Ureter (tissue), 1 donor: ENCODE measurements around the gene GNAZ. TPM values are rescaled to one million over a fixed set of nuclear protein-coding genes. Genes with fewer than 3 reads are reported as not detected.
A peak's percentile ranks its signal among the peaks of the same experiment; 100 is the strongest.

Source experiments
- DNase-seq: peaks from one replicate; pipeline ENCODE4 v3.0.0-alpha.2; 2020; ENCODE audit warnings: low spot score
- total RNA-seq: library from RNA; stranded (reverse); gene quantifications from one replicate; pipeline ENCODE4 v1.2.4, GENCODE V29; 2023
- donor health status: DM: yes; HTN: yes; CAD: no.

The GNAZ gene
- total RNA-seq, 1 donor from 2014 or later: 10.7 TPM

DNA sequence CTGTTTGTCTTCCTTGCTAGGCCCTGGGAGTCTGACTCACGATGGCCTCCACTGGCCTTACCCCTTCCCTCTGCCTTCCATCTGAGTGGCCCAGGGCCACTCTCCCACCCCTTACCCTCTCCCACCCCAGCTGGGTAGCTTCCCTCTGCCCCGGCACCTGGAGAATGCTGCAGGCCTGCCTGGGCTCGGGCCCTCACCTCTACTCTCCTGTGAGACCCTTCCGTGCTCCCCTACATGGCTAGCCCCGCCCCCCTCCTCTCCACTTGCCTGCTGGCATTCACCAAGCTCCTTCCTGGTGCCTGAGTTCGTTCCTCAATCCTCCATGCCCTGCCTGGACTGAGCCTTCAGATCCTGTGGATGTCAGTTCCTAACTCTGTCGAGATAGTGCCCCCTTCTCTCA is 83.7 kb downstream of the GNAZ start:
- DNase-seq: no peak

DNA sequence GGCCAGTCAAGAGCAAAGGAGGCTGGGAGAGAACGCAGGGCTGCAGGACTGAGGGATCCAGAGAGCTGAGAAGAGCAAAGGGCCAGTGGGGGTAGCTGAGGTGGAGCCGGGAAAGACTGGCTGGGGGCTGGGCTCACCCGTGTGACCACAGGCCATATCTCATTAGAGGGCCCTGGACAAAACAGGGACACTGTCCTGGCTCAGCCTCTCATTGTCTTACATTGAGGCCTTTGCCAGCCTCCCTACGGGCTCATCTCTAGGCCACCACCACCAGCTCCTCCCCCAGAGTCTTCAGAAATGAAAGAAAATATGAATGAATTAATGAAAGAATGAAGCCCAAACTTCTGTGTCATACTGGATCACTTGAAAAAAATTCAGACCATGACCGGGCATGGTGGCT is 84.1 kb downstream of the GNAZ start:
- DNase-seq: no peak

- no peak for DNase-seq
Observed at GRCh38 chr22:23155143-23155542, 84.8 kb downstream of the GNAZ start.

GRCh38 chr22:23155831-23156230 is 85.5 kb downstream of the GNAZ start:
- no peak for DNase-seq

DNA sequence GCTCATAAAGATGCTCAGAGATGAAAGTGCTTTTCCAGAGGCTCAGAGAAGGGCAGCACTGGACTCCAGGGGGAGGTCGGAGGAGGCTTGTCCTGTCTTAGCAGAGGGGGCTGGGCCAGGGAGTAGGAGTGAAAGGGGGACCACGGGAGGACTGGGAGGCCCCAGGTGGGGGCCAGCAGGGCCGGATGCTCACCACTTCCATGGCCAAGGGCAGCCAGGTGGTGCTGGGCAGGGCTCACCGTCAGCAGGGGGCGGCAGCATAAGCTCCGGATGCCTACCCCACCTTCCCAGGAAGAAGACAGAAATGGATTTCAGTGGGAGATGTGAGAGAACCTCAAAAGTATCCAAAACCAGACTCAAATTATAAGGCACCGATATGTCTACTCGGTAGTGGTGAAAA is 86.0 kb downstream of the GNAZ start:
- no peak for DNase-seq

DNA sequence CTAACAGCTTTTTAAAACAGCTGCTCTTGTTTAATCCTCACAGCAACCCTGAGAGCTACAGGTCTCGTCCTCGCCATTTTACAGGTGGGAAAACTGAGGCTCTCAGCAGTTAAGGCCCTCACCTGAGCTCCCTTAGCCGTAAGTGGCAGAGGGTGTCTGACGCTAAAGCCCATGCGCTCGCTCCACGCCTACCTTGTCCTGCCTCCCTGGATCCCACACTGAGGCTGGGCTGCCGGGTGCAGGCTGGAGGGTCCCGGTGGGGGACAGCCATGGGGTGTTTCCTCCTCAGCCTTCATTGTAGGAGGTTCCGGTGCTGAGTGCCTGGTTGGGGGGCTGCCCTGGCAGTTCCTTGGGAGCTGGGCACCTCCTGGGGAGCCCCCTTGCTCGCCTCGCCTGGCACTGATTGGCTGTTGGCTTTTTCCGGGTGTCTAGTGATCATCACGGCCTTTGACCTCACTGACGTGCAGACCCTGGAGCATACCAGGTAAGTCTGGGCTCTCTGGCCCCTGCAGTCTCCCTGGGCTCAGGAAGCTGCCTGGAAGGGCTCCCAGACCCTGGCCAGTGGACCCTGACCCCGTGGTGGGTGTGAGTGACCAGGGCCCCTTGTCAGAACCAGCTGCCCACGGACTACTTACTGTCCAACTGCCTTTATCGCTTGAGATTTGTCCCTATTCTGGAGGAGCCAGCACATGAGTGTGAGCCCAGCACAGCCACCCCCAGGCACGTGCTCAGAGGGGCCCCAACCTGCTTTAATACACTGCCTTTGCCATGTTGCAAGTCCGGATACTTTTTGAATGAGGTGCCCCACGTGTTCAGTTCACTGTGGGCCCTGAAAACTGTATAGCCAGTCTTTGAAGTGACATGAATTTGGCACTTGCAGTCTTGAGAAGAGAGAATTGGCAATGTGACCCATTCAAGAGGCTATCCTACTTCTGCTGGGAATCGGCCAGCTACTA is 87.5 kb downstream of the GNAZ start:
- DNase-seq: no peak

GRCh38 chr22:23158516-23159290 is 88.4 kb downstream of the GNAZ start:
- no peak for DNase-seq

- DNase-seq: no peak
Observed at GRCh38 chr22:23159291-23159630, 88.9 kb downstream of the GNAZ start.

DNA sequence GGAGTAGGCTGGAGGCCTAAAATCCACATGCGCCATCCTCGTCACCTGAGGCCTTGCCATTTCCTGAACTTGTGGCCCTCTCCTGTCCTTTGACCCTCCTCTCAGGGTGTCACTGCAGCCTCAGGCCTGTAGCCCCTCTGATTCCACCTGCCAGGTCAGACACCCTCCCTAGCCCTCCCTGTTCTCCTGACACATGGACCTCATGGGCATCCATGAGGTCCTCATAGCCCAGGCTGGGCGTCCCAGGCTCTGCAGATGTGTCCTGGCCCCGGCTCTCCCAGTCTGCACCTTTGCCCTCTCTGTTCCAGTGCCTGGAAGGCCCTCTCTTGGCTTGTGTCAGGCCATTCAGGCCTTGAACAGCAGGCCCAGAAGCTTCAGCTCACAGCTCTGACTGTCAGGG is 90.7 kb downstream of the GNAZ start:
- no peak for DNase-seq

- DNase-seq: no peak
Observed at GRCh38 chr22:23161574-23161973, 91.3 kb downstream of the GNAZ start.

DNA sequence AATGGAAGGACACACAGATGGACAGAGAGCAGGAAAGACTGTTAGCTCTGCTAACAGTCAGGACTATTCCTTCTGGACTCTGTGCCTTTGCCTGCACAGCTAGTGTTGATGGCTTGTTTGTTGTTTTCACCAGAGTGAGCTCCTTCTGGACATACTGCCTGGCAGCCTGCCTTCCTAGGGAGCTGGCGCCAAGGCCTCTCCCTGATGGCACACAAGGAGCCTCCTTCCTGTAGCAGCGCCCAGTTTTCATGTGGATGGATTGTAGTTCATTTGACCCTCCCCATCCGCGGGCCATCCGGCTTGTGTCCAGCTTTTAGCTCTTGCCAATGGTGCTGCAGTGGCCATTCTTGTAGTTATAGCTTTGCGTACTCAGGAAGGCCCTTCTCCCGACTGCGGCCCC is 93.3 kb downstream of the GNAZ start:
- peak; percentile 75 for DNase-seq

DNA sequence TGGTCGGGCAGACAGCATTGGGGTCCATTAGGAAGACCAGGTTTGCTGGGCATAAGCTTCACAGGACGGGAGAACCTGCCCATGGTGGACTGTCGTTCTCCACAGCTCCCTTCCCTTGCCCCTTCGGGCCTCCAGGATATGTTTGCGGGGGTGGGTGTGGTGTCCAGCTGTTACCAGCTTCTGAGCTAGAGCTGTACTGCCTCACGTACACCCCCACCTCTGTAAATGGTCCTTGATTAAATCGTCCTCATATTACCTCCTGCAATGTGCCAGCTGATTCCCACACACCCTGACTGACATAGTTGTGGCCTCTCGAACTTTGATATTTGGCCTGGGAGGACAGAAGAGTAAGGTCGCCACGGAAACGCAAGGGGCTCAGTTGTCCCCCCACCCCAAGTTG is 93.8 kb downstream of the GNAZ start:
- DNase-seq: no peak

DNA sequence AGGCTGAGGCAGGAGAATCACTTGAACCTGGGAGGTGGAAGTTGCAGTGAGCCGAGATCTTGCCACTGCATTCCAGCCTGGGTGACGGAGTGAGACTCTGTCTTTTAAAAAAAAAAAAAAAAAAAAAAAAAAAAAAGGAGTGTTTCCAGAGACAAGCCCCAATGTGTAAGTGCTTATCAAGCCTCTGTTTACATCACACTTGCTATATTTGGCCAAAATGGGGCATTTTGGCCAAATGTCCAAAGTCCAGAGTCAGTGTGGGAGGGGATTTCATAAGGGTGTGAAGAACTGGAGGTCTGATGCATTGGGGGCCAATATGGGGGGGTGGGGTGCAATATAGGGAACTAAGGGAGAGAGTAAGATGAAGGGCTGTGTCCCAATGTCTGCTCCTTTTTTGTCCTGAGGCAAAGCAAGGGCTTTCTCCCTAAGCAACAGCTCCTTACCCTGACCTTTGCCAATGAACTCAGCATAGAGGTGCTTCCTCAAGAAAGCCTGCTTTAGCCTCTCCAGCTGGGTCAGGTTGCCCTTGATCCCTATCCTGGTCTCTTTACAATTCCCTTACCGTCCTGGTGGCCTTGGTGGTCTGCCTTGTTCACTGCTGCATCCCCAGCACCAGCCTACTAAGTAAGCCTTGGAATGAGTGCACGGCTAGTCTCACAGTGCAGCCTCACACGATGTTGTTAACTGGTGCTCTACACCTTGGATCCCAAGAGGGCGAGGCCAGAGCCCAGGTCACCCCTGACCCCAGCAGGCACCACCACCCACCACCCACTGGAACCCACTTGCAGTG is 95.9 kb downstream of the GNAZ start:
- no peak for DNase-seq

- no peak for DNase-seq
Observed at GRCh38 chr22:23166841-23167616, 96.7 kb downstream of the GNAZ start.

- DNase-seq: no peak
Observed at GRCh38 chr22:23168391-23169042, 98.2 kb downstream of the GNAZ start.

GRCh38 chr22:23169043-23169406 is 98.7 kb downstream of the GNAZ start:
- no peak for DNase-seq

Other genes starting within 250 kb of the GNAZ start
- gene IGLL5, start 182.7 kb upstream of the GNAZ start, total RNA-seq: 34.5 TPM
- gene RSPH14, start 71.5 kb downstream of the GNAZ start, total RNA-seq: 0.89 TPM
- 21.5 TPM for gene RAB36, start 75.0 kb downstream of the GNAZ start, total RNA-seq
- 88.0 TPM for gene BCR, start 110.0 kb downstream of the GNAZ start, total RNA-seq